HG02571 (cell line): ENCODE results near the gene TUBA1B.
"Not testable (repeated sequence)": the region's sequence is repeated elsewhere in the genome, so short reads cannot be mapped to it uniquely, and the experiment has no call there.

ENCODE experiments used
- ATAC-seq: cut with Tn5 transposase; IDR thresholded peaks from one replicate; pipeline ENCODE4 v1.9.1; 2021; ENCODE audit warnings: mild to moderate bottlenecking, moderate library complexity; ENCODE audit not compliant: unreplicated experiment

Gene TUBA1B

DNA sequence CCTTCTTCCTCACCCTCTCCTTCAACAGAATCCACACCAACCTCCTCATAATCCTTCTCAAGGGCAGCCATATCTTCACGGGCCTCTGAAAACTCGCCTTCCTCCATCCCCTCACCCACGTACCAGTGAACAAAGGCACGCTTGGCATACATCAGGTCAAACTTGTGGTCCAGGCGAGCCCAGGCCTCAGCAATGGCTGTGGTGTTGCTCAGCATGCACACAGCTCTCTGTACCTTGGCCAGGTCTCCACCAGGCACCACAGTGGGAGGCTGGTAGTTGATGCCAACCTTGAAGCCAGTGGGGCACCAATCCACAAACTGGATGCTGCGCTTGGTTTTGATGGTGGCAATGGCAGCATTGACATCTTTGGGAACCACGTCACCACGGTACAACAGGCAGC, 3.2 kb downstream of the TUBA1B start:
- not testable (repeated sequence) for ATAC-seq

- ATAC-seq: no peak
Measured at GRCh38 chr12:49126852-49127763, 4.1 kb downstream of the TUBA1B start.

DNA sequence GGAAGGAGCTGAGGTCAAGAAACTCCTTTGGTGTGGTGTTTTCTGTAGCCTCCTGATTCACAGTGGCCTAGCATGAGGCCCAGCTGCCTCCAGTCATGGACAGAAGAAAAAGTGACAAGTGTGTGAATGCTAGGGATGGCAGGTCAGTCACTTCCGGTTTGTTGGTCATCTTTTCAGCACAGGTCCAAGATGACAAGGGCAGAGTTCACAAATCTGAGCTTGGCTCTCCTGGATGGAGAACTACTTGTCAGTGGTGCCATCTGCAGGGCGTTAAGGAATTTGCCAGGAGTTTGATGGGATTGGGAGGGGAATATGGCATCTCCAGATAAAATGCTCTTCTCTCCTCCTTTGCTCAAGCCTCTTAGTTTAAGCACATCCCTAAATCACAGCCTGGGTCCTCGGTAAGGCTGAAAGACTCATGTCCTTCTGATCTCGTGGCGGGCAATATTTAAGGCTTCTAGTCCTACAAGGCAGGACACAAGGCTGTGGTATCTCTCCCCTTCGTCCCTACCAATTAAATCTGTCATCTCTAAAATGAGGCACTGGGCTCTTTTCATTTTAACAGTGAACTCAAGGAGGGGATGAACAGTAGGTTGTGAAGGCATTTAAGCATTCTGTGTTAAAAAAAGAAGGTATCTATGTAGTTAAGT, 10.0 kb downstream of the TUBA1B start:
- ATAC-seq: no peak

- no peak for ATAC-seq
Measured at GRCh38 chr12:49111206-49111605, 20.0 kb downstream of the TUBA1B start.

DNA sequence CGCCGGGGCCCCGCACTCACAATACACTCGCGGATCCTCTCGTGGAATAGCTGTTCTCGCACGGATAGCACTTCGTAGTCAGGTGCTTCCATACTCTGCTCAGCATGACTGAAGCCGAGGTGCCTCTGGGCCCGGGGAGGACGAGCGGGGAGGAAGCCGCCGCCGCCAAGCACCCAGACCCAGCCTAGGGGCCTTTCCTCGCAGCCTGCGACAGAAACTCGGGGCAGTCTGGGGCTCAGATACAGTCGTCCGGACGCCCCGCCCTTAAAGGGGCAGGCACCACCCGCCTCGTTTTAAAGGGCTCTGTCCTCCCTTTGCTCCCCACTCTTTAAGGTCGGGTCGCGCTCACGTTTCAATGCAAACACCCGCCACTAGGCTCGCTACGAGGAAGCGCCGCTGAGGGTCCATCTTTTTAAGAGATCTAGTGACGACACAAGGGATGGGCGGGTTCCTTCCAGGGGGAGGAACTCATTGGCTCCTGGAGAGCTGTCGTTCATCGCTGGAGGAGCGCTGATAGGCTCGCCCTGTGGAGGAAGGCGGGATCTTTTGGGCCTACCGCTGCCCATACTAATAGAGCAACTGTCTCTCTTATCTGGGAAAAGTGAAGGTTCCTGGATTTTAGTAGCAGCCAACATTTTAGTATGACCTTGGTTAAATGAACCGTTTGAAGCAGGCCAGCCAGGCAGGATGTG, 20.6 kb downstream of the TUBA1B start, which contains the start of gene LMBR1L:
LMBR1L (minus strand) TSS at position 384 of the 692 bp plus-strand sequence; CDS start at position 92, 292 bp downstream.
- ATAC-seq: peak; percentile 98

- no peak for ATAC-seq
Measured at GRCh38 chr12:49109641-49110463, 21.3 kb downstream of the TUBA1B start.

- ATAC-seq: no peak
Measured at GRCh38 chr12:49108958-49109404, 22.2 kb downstream of the TUBA1B start.

- no peak for ATAC-seq
Measured at GRCh38 chr12:49105504-49106084, 25.6 kb downstream of the TUBA1B start.

DNA sequence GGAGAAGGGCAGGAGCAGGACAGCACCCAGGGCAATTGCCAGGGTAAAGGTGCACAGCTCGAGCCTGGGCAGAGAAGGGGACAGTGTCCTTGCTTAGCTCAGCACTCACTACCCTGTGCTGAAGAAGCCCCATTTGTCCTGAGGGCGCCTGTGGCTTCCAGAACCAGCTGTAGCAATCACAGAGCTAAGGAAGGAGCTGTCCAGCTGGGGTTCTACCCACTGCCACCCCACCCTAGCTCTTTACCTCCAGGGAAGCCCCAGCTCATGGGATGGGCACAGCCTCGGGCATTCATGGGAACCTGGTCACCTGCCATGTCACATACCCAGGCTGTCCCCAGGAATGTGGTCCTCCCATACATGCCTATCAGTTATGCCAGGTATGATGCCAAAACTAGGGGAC, 26.4 kb downstream of the TUBA1B start:
- no peak for ATAC-seq

DNA sequence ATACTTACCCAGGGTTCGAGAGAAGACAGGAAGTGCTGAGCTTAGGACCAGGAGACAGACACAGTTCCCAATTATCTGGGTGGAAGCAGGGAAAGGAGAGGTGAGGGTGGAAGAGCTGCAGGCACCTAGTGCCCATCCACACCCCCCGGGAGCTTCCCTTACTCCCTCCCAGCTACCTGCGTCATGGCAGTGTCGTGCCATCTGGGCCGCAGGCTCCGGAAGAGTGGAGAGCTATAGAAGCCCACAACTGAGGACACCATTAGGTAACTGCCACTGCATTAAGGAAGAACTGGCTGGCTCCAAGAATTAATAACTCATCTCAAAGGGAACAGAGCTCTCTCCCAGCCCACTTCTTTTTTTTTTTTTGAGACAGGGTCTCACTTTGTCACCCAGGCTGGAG, 30.8 kb downstream of the TUBA1B start:
- ATAC-seq: no peak

DNA sequence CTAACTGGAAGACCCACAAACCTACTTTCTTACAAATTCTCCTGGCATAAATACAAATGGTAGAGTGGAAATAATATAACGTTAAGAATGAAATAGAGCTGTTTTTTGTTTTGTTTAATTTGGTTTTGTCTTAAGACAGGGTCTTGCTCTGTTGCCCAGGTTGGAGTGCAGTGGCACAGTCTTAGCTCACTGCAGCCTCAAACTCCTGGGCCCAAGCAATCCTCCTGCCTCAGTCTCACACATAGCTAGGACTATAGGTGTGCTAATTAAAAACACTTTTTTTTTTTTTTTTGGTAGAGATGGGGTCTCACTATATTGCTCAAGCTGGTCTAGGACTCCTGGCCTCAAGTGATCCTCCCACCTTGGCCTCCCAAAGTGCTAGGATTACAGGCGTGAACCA, 32.5 kb downstream of the TUBA1B start:
- ATAC-seq: no peak

DNA sequence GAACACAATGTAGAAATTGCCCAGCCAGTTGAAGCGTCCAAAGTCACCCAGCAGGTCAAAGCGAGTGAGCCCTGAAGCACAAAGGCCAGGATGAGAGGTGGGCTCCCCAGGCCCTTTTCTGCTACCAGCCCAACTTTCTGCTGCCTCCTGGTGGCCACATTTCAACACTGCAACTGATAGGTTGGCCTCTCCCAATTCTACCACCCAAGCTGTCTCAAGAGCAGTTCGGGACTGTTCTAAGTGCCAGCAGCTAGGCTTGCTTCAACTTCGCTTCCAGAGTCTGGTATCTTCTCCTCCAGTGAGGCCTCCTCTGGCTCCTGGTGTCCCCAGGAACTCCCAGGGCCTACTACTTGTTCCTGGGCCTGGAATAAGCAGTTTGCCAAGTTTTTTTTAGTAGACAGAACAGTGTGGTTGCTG, 33.2 kb downstream of the TUBA1B start:
- no peak for ATAC-seq

DNA sequence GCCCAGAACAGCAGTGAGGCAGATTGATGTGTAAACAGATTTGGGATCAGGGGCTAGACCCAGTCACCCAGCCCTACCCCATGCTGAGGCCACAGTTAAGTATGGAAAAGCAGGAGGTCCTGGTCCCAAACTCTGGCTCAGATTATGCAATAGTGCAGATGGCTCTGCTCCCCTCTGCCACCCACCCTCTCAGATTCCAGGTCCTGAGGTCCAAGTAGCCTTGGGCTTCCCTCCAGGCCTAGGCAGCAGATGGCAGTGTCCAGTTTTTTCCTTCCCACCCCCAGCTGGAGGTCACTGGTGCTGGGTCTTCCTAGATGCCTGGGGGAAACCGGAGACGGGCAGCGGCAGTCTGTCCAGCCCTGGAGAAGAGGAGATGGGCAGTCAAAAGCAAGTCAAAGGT, 33.8 kb downstream of the TUBA1B start:
- ATAC-seq: no peak

GRCh38 chr12:49094975-49095365, 36.2 kb downstream of the TUBA1B start:
- no peak for ATAC-seq

GRCh38 chr12:49094160-49094974, 36.8 kb downstream of the TUBA1B start, which contains the start of gene DHH:
Gene DHH, minus strand, starts transcription at chr12:49094801. Its CDS starts 289 bp downstream, at chr12:49094512.
- ATAC-seq: no peak

DNA sequence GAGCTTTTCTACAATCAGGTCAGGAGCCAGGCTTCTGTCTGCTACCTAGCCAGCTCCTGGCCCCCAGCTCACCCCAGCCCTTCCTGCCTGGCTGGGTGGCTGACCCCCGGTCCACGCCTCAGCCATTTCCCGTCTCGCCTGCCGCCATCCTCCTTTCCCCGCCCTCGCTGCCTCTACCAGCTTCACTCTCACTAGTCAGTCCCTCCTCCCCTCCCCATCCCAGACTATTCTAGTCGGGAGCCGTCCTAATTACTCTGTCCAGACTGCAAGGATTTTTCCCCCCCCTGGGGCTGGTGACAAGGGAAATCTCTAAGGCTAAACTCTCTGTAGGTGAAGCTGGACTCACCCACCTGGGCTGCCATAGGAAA, 37.4 kb downstream of the TUBA1B start:
- ATAC-seq: no peak

DNA sequence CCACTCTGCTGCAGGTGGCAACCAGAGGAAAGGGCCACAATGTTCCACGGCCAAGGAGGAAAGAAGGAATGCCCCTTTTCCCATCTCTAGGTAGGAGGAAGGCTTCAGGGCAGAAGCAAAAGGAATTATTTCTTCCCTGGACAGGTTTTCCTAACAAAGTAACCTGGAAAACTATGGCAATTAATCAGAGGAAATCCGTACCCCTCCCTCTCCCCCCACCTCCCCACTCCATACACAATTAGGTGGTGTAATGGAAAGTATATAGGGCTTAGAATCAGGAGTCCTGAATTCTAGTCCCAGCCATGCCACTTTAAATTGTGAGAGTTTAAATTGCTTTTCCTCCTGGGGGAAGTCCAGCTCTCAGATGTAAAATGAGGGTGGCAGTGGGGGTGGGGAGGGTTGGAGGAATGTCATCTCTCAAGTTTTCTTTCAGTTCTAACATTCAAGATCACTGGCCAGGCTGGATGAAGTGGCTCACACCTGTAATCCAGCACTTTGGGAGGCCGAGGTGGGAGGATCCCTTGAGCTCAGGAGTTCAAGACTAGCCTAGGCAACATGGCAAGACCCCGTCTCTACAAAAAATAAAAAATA, 38.3 kb downstream of the TUBA1B start:
- no peak for ATAC-seq

DNA sequence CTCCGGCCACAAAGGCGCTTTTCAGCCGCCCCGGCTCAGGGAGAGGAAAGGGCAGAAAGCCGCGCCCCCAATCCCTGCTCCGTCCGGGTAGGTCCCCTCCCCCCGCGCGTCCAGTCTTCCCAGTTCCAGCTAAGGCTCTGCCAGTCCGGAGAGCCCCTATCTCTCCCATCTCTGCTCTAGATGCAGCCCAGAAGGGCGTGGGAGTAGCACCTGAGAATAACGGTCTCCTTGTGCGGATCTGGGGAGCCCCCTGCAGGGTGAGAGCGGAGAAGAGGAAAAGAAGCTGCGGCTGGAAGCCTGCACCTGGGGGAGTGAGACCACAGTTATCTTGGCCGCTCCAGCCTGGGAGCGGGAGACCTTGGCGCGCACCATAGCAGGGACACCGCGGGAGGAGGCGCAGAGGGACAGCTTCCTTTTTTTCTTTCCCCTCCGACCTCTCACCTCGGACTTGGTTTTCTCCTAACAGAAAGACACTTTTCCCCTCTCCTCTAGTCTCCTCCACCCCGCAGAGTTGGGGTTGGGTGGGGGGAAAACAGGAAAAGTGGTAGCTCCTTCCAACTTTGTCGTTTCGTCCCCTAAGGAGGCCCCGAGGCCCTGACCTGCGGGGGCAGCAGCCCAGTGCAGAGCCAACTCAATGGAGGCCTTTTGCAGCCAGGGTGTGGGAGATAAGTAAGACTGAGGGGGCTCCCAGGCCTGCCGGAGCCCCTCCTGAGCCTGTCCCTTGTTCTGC, 38.9 kb downstream of the TUBA1B start:
- no peak for ATAC-seq

DNA sequence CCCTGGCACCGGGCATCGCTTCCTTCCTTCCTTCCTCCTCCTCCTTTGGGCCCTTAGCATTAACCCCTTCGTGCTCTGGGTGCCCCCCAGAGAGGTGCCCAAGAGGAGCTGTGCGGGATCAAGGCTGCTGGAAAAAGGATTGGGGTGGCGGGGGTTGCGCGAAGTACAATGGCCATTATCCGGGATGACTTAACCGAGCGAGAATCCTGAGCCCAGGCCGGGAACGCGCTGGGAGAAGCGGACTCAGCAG, 39.4 kb downstream of the TUBA1B start:
- no peak for ATAC-seq
